BE2C (cell line): ENCODE data around the gene KCNC3.

Source experiments
- DNase-seq: peaks from one replicate; pipeline ENCODE4 v3.0.0-alpha.2; 2020
- H3K27me3 ChIP-seq: fragments of 250-450 bp; sonication (Bioruptor Pico); 2 replicates; pipeline ENCODE4 v1.5.1; 2020; ENCODE audit warnings: mild to moderate bottlenecking
- H3K36me3 ChIP-seq: fragments of 250-450 bp; sonication (Bioruptor Pico); 2 replicates; pipeline ENCODE4 v1.5.1; 2020; ENCODE audit warnings: mild to moderate bottlenecking
- H3K4me1 ChIP-seq: fragments of 250-450 bp; sonication (Bioruptor Pico); 2 replicates; pipeline ENCODE4 v1.5.1; 2020
- H3K4me3 ChIP-seq: 2 replicates; pipeline ENCODE4 v1.5.1; 2011; ENCODE audit warnings: low read depth, low read length
- H3K9me3 ChIP-seq: fragments of 250-450 bp; sonication (Bioruptor Pico); 2 replicates; pipeline ENCODE4 v1.5.1; 2020
- CTCF ChIP-seq: IDR thresholded peaks from 2 replicates; pipeline ENCODE4 v1.5.1; 2012; ENCODE audit warnings: mild to moderate bottlenecking, low read depth, low read length

Gene KCNC3

GRCh38 chr19:50312967-50313811, 16.0 kb downstream of the KCNC3 start:
- no peaks in the 10 kb centered on the region for H3K36me3 ChIP-seq
- no peaks in the 10 kb centered on the region; the same call in 1 of the 2 replicates for H3K9me3 ChIP-seq
- DNase-seq: no peak
- TF ChIP-seq CTCF: no peak
- no peak overlapping the region for H3K4me3 ChIP-seq
- H3K4me1 ChIP-seq: no peaks in the 10 kb centered on the region
- peaks cover 17% of the 10 kb centered on the region for H3K27me3 ChIP-seq

GRCh38 chr19:50311723-50312635, 17.2 kb downstream of the KCNC3 start:
- TF ChIP-seq CTCF: no peak
- peaks cover 17% of the 10 kb centered on the region for H3K27me3 ChIP-seq
- peak overlapping the region; percentile 12; the same call in 1 of the 2 replicates for H3K4me3 ChIP-seq

GRCh38 chr19:50310759-50311465, 18.3 kb downstream of the KCNC3 start:
- H3K36me3 ChIP-seq: no peaks in the 10 kb centered on the region
- DNase-seq: no peak
- H3K9me3 ChIP-seq: no peaks in the 10 kb centered on the region; the same call in 1 of the 2 replicates
- no peaks in the 10 kb centered on the region for H3K4me1 ChIP-seq
- H3K27me3 ChIP-seq: peaks cover 17% of the 10 kb centered on the region
- TF ChIP-seq CTCF: no peak
- H3K4me3 ChIP-seq: no peak overlapping the region

More at GRCh38 chr19:50311723-50312635, 17.2 kb downstream of the KCNC3 start:
- Histone ChIP-seq H3K4me1 (no peaks in the 10 kb centered on the region), H3K36me3 (no peaks in the 10 kb centered on the region), H3K9me3 (no peaks in the 10 kb centered on the region; the same call in 1 of the 2 replicates)
- peak; percentile 49 for DNase-seq

- no peak for DNase-seq
- Histone ChIP-seq H3K9me3 (no peaks in the 10 kb centered on the region; the same call in 1 of the 2 replicates), H3K4me3 (no peak overlapping the region), H3K27me3 (peaks cover 12% of the 10 kb centered on the region), H3K36me3 (no peaks in the 10 kb centered on the region), H3K4me1 (no peaks in the 10 kb centered on the region)
- TF ChIP-seq CTCF: no peak
Measured at GRCh38 chr19:50309396-50310125, 19.6 kb downstream of the KCNC3 start.

- Histone ChIP-seq H3K27me3 (peaks cover 9% of the 10 kb centered on the region), H3K36me3 (no peaks in the 10 kb centered on the region), H3K9me3 (no peaks in the 10 kb centered on the region; the same call in 1 of the 2 replicates), H3K4me3 (no peak overlapping the region), H3K4me1 (no peaks in the 10 kb centered on the region)
- no peak for DNase-seq
- TF ChIP-seq CTCF: no peak
Measured at GRCh38 chr19:50308991-50309390, 20.2 kb downstream of the KCNC3 start.
